Upper lobe of left lung (tissue), 6 donors: ENCODE measurements around the gene GNA12. TPM values are rescaled to one million over a fixed set of nuclear protein-coding genes. Genes with fewer than 3 reads are reported as not detected.

Source experiments
- ATAC-seq, 2 donors: fragments of 200-7000 bp; cut with Tn5 transposase; one replicate each; pipeline ENCODE4 v1.9.1; 2022; ENCODE audit warnings: mild to moderate bottlenecking in 2 of 2, moderate library complexity in 2 of 2; ENCODE audit not compliant: low FRiP score in 2 of 2
- DNase-seq, 2 donors: peaks; one replicate each; pipeline ENCODE4 v3.0.0-alpha.2; 2019 to 2020
- H3K27ac ChIP-seq, 4 donors: fragments of 200-600 bp; sonication (generic); one replicate each; pipeline ENCODE4 v1.5.1; 2016 to 2019
- H3K27me3 ChIP-seq, 4 donors: fragments of 200-600 bp; sonication (generic); one replicate each; pipeline ENCODE4 v1.5.1; 2017 to 2019
- H3K36me3 ChIP-seq, 4 donors: fragments of 200-600 bp; sonication (generic); one replicate each; pipeline ENCODE4 v1.5.1; 2016 to 2019
- H3K4me1 ChIP-seq, 4 donors: fragments of 200-600 bp; sonication (generic); one replicate each; pipeline ENCODE4 v1.5.1; 2018 to 2019
- H3K4me3 ChIP-seq, 4 donors: fragments of 200-600 bp; sonication (generic); one replicate each; pipeline ENCODE4 v1.5.1; 2017 to 2019; ENCODE audit warnings: mild to moderate bottlenecking in 2 of 4, moderate library complexity in 1 of 4
- H3K9me3 ChIP-seq, 4 donors: fragments of 200-600 bp; sonication (generic); one replicate each; pipeline ENCODE4 v1.5.1; 2018 to 2019
- EP300 ChIP-seq, 4 donors: sonication (generic); formaldehyde crosslinking; IDR thresholded peaks; one replicate each; pipeline ENCODE4 v1.5.1; 2017; ENCODE audit warnings: antibody characterized with exemption in 4 of 4, control low read depth in 2 of 4
- POLR2A ChIP-seq, 4 donors: fragments of 450-650 bp; IDR thresholded peaks; one replicate each; pipeline ENCODE4 v1.5.1; 2016 to 2017; ENCODE audit warnings: antibody characterized with exemption in 4 of 4, mild to moderate bottlenecking in 2 of 4
- POLR2AphosphoS5 ChIP-seq, 2 donors: sonication (generic); formaldehyde crosslinking; IDR thresholded peaks; one replicate each; pipeline ENCODE4 v1.5.1; 2017; ENCODE audit warnings: antibody characterized with exemption in 2 of 2
- WGBS, 2 donors: methylation state at CpG; one replicate each; pipeline ENCODE4 v1.1.5; 2017 to 2018; 5-methylcytosine and 5-hydroxymethylcytosine counted together
- total RNA-seq, 6 donors: library from RNA; depleted of rRNA in 4 of 6; stranded (reverse); fragments of >200 nt in 4 of 6; gene quantifications; one replicate each; pipeline versions ENCODE4 v1.1.0 to v1.2.1, GENCODE V29; 2016 to 2021
- TF ChIP-seq, protein P1 (sequence below), 6 experiments: fragments of 450-650 bp in 4 of 6; fragments of 200-600 bp in 2 of 6; sonication (generic) in 2 of 6; IDR thresholded peaks; one replicate each; pipeline ENCODE4 v1.5.1; 2016 to 2019; ENCODE audit warnings: antibody characterized with exemption in 6 of 6
- donor health status: DM: no; HTN: no; CAD: no; lungs with moderate emphysema.
- donor health status: DM: no; HTN: yes; CAD: no; lungs with severe emphysema.

The GNA12 gene
- total RNA-seq, 6 donors from 2014 or later, result 24.0 to 52.3 (median 35.7) TPM

DNA sequence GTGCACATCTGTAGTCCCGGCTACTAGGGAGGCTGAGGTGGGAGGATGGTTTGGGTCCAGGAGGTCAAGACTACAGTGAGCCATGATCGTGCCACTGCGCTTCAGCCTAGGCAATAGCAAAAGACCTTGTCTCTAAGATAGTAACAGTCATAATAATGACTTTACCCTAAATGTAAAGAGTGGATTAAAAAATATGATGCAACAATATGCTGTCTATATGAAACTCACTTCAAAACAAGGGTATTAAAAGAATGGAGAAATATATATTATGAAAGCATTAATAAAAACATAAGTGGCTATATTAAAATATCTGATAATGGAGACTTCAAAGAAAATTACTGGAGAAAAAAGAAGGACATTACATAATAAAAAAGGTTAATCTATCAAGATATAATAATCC lies 5.7 kb downstream of the GNA12 start:
- no peak for DNase-seq
- Histone ChIP-seq H3K27me3 (no peaks in the 10 kb centered on the region), H3K27ac (no peak overlapping the region), H3K4me3 (no peak overlapping the region), H3K4me1 (peaks cover 23 to 57% (median 31%) of the 10 kb centered on the region in 4 donors), H3K9me3 (no peaks in the 10 kb centered on the region), H3K36me3 (peaks cover 0 to 3% (median 0%) of the 10 kb centered on the region in 4 donors)
- WGBS, 2 donors, result 95 to 98% methylated on average over 3 of the region's 3 CpGs
- TF ChIP-seq EP300 (IDR thresholded peaks at IDR 0.05), result no peak
- no peak for TF ChIP-seq POLR2A (IDR thresholded peaks at IDR 0.05)
- TF ChIP-seq POLR2AphosphoS5 (IDR thresholded peaks at IDR 0.05), result no peak
- TF ChIP-seq, protein P1, sequence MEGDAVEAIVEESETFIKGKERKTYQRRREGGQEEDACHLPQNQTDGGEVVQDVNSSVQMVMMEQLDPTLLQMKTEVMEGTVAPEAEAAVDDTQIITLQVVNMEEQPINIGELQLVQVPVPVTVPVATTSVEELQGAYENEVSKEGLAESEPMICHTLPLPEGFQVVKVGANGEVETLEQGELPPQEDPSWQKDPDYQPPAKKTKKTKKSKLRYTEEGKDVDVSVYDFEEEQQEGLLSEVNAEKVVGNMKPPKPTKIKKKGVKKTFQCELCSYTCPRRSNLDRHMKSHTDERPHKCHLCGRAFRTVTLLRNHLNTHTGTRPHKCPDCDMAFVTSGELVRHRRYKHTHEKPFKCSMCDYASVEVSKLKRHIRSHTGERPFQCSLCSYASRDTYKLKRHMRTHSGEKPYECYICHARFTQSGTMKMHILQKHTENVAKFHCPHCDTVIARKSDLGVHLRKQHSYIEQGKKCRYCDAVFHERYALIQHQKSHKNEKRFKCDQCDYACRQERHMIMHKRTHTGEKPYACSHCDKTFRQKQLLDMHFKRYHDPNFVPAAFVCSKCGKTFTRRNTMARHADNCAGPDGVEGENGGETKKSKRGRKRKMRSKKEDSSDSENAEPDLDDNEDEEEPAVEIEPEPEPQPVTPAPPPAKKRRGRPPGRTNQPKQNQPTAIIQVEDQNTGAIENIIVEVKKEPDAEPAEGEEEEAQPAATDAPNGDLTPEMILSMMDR (IDR thresholded peaks at IDR 0.05), result no peak
- no peak for ATAC-seq

DNA sequence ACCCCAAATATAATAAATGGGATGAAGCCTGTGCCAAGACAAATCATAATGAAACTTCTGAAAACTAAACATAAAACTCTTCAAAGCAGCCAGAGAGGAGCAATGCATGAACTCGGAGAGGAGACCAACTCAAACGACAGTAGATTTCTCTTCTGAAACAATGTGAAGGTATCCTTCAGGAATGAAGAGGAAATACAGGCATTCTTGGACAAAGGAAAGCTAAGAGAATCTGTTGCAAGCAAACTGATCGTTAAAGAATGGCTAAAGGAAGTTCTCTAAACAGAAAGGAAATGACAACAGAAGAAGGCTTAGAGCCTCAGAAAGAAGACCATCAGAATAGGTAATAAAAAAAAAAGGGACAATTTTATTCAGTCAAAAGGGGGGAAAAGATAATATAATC lies 6.6 kb downstream of the GNA12 start:
- Histone ChIP-seq H3K4me3 (no peak overlapping the region), H3K27me3 (no peaks in the 10 kb centered on the region), H3K27ac (peak overlapping the region in 2 of 4 donors; percentile 14 to 36), H3K36me3 (peaks cover 0 to 3% (median 0%) of the 10 kb centered on the region in 4 donors), H3K9me3 (no peaks in the 10 kb centered on the region), H3K4me1 (peaks cover 18 to 47% (median 22%) of the 10 kb centered on the region in 4 donors)
- WGBS, 2 donors, result 25 to 29% methylated on average over 3 of the region's 3 CpGs
- ATAC-seq (no peak), DNase-seq (no peak)
- TF ChIP-seq, protein P1 (IDR thresholded peaks at IDR 0.05), result no peak
- TF ChIP-seq POLR2A (IDR thresholded peaks at IDR 0.05) (no peak), POLR2AphosphoS5 (IDR thresholded peaks at IDR 0.05) (no peak), EP300 (IDR thresholded peaks at IDR 0.05) (no peak)

DNA sequence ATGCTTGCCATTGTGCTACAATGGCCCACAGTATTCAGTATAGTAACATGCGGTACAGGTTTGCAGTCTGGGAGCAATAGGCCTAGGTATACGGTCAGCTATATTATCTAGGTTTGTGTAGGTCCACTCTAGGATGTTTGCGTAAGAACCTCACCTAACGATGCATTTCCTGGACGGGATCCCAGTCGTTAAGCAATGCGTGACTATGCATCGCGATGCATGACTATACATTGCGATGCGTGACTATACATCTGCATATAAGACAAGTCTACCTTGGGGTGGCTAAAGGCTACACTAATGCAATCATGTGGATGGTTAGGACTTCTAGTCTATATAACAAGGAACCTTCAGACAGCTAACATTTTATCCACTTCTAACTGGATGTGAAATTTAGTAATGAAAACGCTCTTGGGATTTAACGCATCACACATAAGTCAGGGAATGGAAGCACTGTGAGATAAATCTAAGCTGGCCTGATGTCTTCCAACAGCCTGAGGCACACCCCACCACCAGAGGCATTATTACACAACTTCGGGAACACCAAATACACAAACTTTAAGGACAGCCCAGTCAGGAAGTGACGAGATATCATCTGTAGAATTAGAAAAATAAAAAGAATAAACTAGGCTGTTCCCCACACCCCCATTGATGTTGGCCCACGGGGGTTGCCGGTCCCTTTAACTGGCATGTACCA lies 9.2 kb downstream of the GNA12 start:
- Histone ChIP-seq H3K4me3 (no peak overlapping the region), H3K4me1 (peaks cover 7 to 31% (median 14%) of the 10 kb centered on the region in 4 donors), H3K27ac (no peak overlapping the region), H3K27me3 (no peaks in the 10 kb centered on the region), H3K9me3 (no peaks in the 10 kb centered on the region), H3K36me3 (peaks cover 0 to 3% (median 0%) of the 10 kb centered on the region in 4 donors)
- TF ChIP-seq POLR2A (IDR thresholded peaks at IDR 0.05), result no peak
- no peak for TF ChIP-seq POLR2AphosphoS5 (IDR thresholded peaks at IDR 0.05)
- no peak for TF ChIP-seq EP300 (IDR thresholded peaks at IDR 0.05)
- TF ChIP-seq, protein P1 (IDR thresholded peaks at IDR 0.05), result no peak
- WGBS, 2 donors, result 85 to 91% methylated on average over 17 of the region's 17 CpGs
- ATAC-seq (peak in 1 of 2 donors; percentile 83), DNase-seq (no peak)

DNA sequence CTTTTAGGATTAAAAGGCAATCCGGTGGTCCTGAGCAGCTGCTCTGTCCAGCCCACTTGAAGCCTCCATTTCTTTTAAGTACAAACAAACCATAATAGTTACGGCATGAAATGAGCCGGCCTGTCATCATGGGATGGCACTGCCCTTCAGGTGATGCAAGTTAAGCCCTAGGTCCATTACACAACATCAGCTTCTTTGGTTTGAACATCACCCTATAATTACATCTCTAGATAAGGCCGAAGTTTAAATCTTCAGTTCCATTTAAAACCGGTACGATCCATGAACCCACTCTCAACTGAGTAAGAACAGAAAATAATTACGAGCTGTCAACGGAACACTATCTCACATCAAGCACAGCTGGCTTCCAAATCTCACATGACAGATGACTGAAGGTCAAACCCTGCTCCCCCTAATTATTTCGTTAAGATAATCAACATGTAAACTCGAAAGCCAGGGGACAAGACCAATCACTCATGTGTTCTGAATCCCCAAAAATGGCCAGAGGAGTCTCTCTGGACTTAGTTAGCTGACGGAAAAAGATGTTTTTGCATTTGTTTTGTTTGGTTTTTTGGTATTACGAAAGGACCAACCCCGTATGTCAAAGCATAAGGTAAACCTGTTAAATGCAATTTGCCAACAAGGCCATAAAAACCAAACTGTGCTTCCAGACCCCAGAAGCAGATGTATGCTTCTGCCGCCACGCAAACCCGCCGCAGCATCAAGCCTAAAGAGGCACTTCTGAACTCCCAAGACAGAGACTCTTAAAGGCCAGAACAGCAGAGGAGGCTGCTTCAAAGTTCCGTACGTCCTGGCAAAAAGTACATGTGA lies 10.8 kb downstream of the GNA12 start:
- ATAC-seq, result no peak
- peaks cover 7 to 23% (median 14%) of the 10 kb centered on the region in 4 donors for H3K4me1 ChIP-seq
- H3K27me3 ChIP-seq, result no peaks in the 10 kb centered on the region
- WGBS, 2 donors, result 91 to 96% methylated on average over 19 of the region's 19 CpGs
- no peak overlapping the region for H3K4me3 ChIP-seq
- H3K9me3 ChIP-seq, result no peaks in the 10 kb centered on the region
- TF ChIP-seq EP300 (IDR thresholded peaks at IDR 0.05), result no peak
- TF ChIP-seq, protein P1 (IDR thresholded peaks at IDR 0.05), result no peak
- no peak for TF ChIP-seq POLR2AphosphoS5 (IDR thresholded peaks at IDR 0.05)
- no peak for TF ChIP-seq POLR2A (IDR thresholded peaks at IDR 0.05)
- H3K27ac ChIP-seq, result no peak overlapping the region
- DNase-seq, result no peak
- H3K36me3 ChIP-seq, result peaks cover 0 to 3% (median 0%) of the 10 kb centered on the region in 4 donors
